ENCODE measurements around the gene MAST4.

The MAST4 gene

GRCh38 chr5:66912787-66913186, 316.6 kb downstream of the MAST4 start:
- no peak for TF ChIP-seq ZNF274 (IDR thresholded peaks at IDR 0.05; ENCODE audit: low read depth, low read length)
- no peak overlapping the region for H3K4me3 ChIP-seq (ENCODE audit: low read length)

GRCh38 chr5:66915531-66915930, 319.3 kb downstream of the MAST4 start:
- TF ChIP-seq ZNF274 (IDR thresholded peaks at IDR 0.05; ENCODE audit: low read depth, low read length): no peak
- H3K4me3 ChIP-seq (ENCODE audit: low read length): no peak overlapping the region

GRCh38 chr5:66922881-66923280, 326.7 kb downstream of the MAST4 start:
- no peak overlapping the region for H3K4me3 ChIP-seq (ENCODE audit: low read length)
- no peak for TF ChIP-seq ZNF274 (IDR thresholded peaks at IDR 0.05; ENCODE audit: low read depth, low read length)

GRCh38 chr5:66923457-66923856, 327.3 kb downstream of the MAST4 start:
- no peak overlapping the region for H3K4me3 ChIP-seq (ENCODE audit: low read length)
- no peak for TF ChIP-seq ZNF274 (IDR thresholded peaks at IDR 0.05; ENCODE audit: low read depth, low read length)

- TF ChIP-seq ZNF274 (IDR thresholded peaks at IDR 0.05; ENCODE audit: low read depth, low read length): no peak
- H3K4me3 ChIP-seq (ENCODE audit: low read length): no peak overlapping the region
Observed at GRCh38 chr5:66923922-66924321, 327.7 kb downstream of the MAST4 start.

- no peak for TF ChIP-seq ZNF274 (IDR thresholded peaks at IDR 0.05; ENCODE audit: low read depth, low read length)
- no peak overlapping the region for H3K4me3 ChIP-seq (ENCODE audit: low read length)
Observed at GRCh38 chr5:66927140-66927539, 330.9 kb downstream of the MAST4 start.

GRCh38 chr5:66929281-66929680, 333.1 kb downstream of the MAST4 start:
- no peak overlapping the region for H3K4me3 ChIP-seq (ENCODE audit: low read length)
- no peak for TF ChIP-seq ZNF274 (IDR thresholded peaks at IDR 0.05; ENCODE audit: low read depth, low read length)

GRCh38 chr5:66929995-66930394, 333.8 kb downstream of the MAST4 start:
- H3K4me3 ChIP-seq (ENCODE audit: low read length): no peak overlapping the region
- TF ChIP-seq ZNF274 (IDR thresholded peaks at IDR 0.05; ENCODE audit: low read depth, low read length): no peak

GRCh38 chr5:66931651-66932050, 335.5 kb downstream of the MAST4 start:
- H3K4me3 ChIP-seq (ENCODE audit: low read length): no peak overlapping the region
- TF ChIP-seq ZNF274 (IDR thresholded peaks at IDR 0.05; ENCODE audit: low read depth, low read length): no peak

GRCh38 chr5:66932457-66932856, 336.3 kb downstream of the MAST4 start:
- H3K4me3 ChIP-seq (ENCODE audit: low read length): no peak overlapping the region
- TF ChIP-seq ZNF274 (IDR thresholded peaks at IDR 0.05; ENCODE audit: low read depth, low read length): no peak

GRCh38 chr5:66933066-66933465, 336.9 kb downstream of the MAST4 start:
- no peak for TF ChIP-seq ZNF274 (IDR thresholded peaks at IDR 0.05; ENCODE audit: low read depth, low read length)
- no peak overlapping the region for H3K4me3 ChIP-seq (ENCODE audit: low read length)

- no peak for TF ChIP-seq ZNF274 (IDR thresholded peaks at IDR 0.05; ENCODE audit: low read depth, low read length)
- H3K4me3 ChIP-seq (ENCODE audit: low read length): no peak overlapping the region
Observed at GRCh38 chr5:66939094-66939493, 342.9 kb downstream of the MAST4 start.

- no peak overlapping the region for H3K4me3 ChIP-seq (ENCODE audit: low read length)
- no peak for TF ChIP-seq ZNF274 (IDR thresholded peaks at IDR 0.05; ENCODE audit: low read depth, low read length)
Observed at GRCh38 chr5:66945389-66946349, 349.5 kb downstream of the MAST4 start.

- H3K4me3 ChIP-seq (ENCODE audit: low read length): no peak overlapping the region
- TF ChIP-seq ZNF274 (IDR thresholded peaks at IDR 0.05; ENCODE audit: low read depth, low read length): no peak
Observed at GRCh38 chr5:66947458-66947857, 351.3 kb downstream of the MAST4 start.

GRCh38 chr5:66949066-66949465, 352.9 kb downstream of the MAST4 start:
- TF ChIP-seq ZNF274 (IDR thresholded peaks at IDR 0.05; ENCODE audit: low read depth, low read length): no peak
- no peak overlapping the region for H3K4me3 ChIP-seq (ENCODE audit: low read length)
